ENCODE measurements around the gene KHSRP. TPM values are rescaled to one million over a fixed set of nuclear protein-coding genes. Genes with fewer than 3 reads are reported as not detected.

The KHSRP gene
- total RNA-seq, 1 donor from 2014 or later: 241 TPM

Small RNA genes lying within 50 kb of the gene (microRNA-seq; reads per million reads assigned to microRNA genes)
- 33.4 reads per million, percentile 39 among the genes with 10 or more reads in this experiment for gene MIR3940 (ENCODE audit: unreplicated experiment)
- not detected for gene MIR6790 (ENCODE audit: unreplicated experiment)
- not detected for gene MIR6885 (ENCODE audit: unreplicated experiment)

Other genes with a start within 250 kb of the KHSRP start
- gene MLLT1, start 144.8 kb downstream of the KHSRP start, total RNA-seq: 65.8 and 68.8 TPM in 2 replicates
- not detected in 2 replicates for gene ACER1, start 91.2 kb downstream of the KHSRP start, total RNA-seq
- gene CLPP, start 63.3 kb downstream of the KHSRP start, total RNA-seq: 77.6 and 79.6 TPM in 2 replicates
- 63.0 TPM in 2 replicates for gene ALKBH7, start 52.0 kb downstream of the KHSRP start, total RNA-seq
- 3.2 and 3.5 TPM in 2 replicates for gene PSPN, start 48.9 kb downstream of the KHSRP start, total RNA-seq
- 62.0 and 65.8 TPM in 2 replicates for gene GTF2F1, start 31.6 kb downstream of the KHSRP start, total RNA-seq
- gene SLC25A41, start 9.0 kb upstream of the KHSRP start, total RNA-seq: 0.27 TPM in 1 of 2 replicates, not detected in the other
- gene SLC25A23, start 35.0 kb upstream of the KHSRP start, total RNA-seq: 50.8 and 51.6 TPM in 2 replicates
- not detected in 2 replicates for gene CRB3, start 39.5 kb upstream of the KHSRP start, total RNA-seq
- gene DENND1C, start 57.0 kb upstream of the KHSRP start, total RNA-seq: not detected in 2 replicates
- gene TUBB4A, start 77.5 kb upstream of the KHSRP start, total RNA-seq: not detected in 2 replicates
- gene TNFSF9, start 106.2 kb upstream of the KHSRP start, total RNA-seq: 1.4 and 1.5 TPM in 2 replicates
- gene CD70, start 166.3 kb upstream of the KHSRP start, total RNA-seq: 0.42 and 0.54 TPM in 2 replicates
- gene TNFSF14, start 245.3 kb upstream of the KHSRP start, total RNA-seq: not detected in 2 replicates

Measured in osteocyte (in vitro differentiated cells).